ENCODE measurements around the gene RAB3GAP1.

RAB3GAP1 gene

GRCh38 chr2:135125940-135126339 lies 73.8 kb downstream of the RAB3GAP1 start (continued):
- TF ChIP-seq TSHZ1 (tag by site-specific recombination; IDR thresholded peaks at IDR 0.05; ENCODE audit: borderline replicate concordance): no peak
- no peak for TF ChIP-seq ZNF280C (tag by site-specific recombination; IDR thresholded peaks at IDR 0.05)
- no peak for TF ChIP-seq ZNF596 (tag by site-specific recombination; IDR thresholded peaks at IDR 0.05)

GRCh38 chr2:135130751-135131150 lies 78.7 kb downstream of the RAB3GAP1 start:
- ChIA-PET CTCF (interaction anchor here (0.6 kb wide), 1 partner anchor 36 kb away, joined by 3 read pairs; no protein-coding TSS in a partner anchor), POLR2A (no interaction called here)
- Histone ChIP-seq H3K36me3 (ENCODE audit: control insufficient read depth in 2 of 2, insufficient read depth in 1 of 2, low read length in 2 of 2) (peaks cover 44 to 82% of the 10 kb centered on the region in 2 experiments), H3K9me3 (ENCODE audit: control insufficient read depth, insufficient read depth, low read depth, low read length) (no peaks in the 10 kb centered on the region), H3K4me1 (ENCODE audit: control insufficient read depth, insufficient read depth, low read length) (no peaks in the 10 kb centered on the region), H3K4me3 (ENCODE audit: low read depth, low read length) (no peak overlapping the region), H3K27ac (ENCODE audit: extremely low read depth, low read depth, low read length) (no peak overlapping the region)
- no peak for TF ChIP-seq ZFP3 (tag by site-specific recombination; IDR thresholded peaks at IDR 0.05; ENCODE audit: low read depth)
- TF ChIP-seq TCF7L2 (IDR thresholded peaks at IDR 0.05; ENCODE audit: borderline replicate concordance, low read depth, low read length): no peak
- TF ChIP-seq ZBTB21 (tag by site-specific recombination; IDR thresholded peaks at IDR 0.05): no peak
- no peak for TF ChIP-seq ZEB2 (tag by site-specific recombination; IDR thresholded peaks at IDR 0.05)
- TF ChIP-seq ZNF391 (tag by site-specific recombination; IDR thresholded peaks at IDR 0.05; ENCODE audit: borderline replicate concordance, low read depth): no peak
- TF ChIP-seq OSR2 (tag by site-specific recombination; IDR thresholded peaks at IDR 0.05): no peak
- TF ChIP-seq ZNF501 (tag by site-specific recombination; IDR thresholded peaks at IDR 0.05): no peak
- no peak for TF ChIP-seq TRIM28 (IDR thresholded peaks at IDR 0.05; ENCODE audit: borderline replicate concordance, low read length)
- no peak for TF ChIP-seq REST (tag by site-specific recombination; IDR thresholded peaks at IDR 0.05)
- no peak for TF ChIP-seq ZNF239 (tag by site-specific recombination; IDR thresholded peaks at IDR 0.05)
- TF ChIP-seq ZNF692 (tag by site-specific recombination; IDR thresholded peaks at IDR 0.05): no peak
- TF ChIP-seq ZNF544 (tag by site-specific recombination; IDR thresholded peaks at IDR 0.05): no peak
- no peak for TF ChIP-seq ZNF792 (tag by site-specific recombination; IDR thresholded peaks at IDR 0.05)
- no peak for TF ChIP-seq BCL11A (tag by site-specific recombination; IDR thresholded peaks at IDR 0.05; ENCODE audit: low read depth)

Data from HEK293 (cell line).